ENCODE data around the gene PTGES3. TPM values are rescaled to one million over a fixed set of nuclear protein-coding genes. Genes with fewer than 3 reads are reported as not detected.
"Not testable (repeated sequence)": the region's sequence is repeated elsewhere in the genome, so short reads cannot be mapped to it uniquely, and the experiment has no call there.

PTGES3 gene
- total RNA-seq, 1 donor from 2014 or later = 54.1 TPM

GRCh38 chr12:56648023-56648422, 40.1 kb downstream of the PTGES3 start:
- DNase-seq = not testable (repeated sequence)

DNA sequence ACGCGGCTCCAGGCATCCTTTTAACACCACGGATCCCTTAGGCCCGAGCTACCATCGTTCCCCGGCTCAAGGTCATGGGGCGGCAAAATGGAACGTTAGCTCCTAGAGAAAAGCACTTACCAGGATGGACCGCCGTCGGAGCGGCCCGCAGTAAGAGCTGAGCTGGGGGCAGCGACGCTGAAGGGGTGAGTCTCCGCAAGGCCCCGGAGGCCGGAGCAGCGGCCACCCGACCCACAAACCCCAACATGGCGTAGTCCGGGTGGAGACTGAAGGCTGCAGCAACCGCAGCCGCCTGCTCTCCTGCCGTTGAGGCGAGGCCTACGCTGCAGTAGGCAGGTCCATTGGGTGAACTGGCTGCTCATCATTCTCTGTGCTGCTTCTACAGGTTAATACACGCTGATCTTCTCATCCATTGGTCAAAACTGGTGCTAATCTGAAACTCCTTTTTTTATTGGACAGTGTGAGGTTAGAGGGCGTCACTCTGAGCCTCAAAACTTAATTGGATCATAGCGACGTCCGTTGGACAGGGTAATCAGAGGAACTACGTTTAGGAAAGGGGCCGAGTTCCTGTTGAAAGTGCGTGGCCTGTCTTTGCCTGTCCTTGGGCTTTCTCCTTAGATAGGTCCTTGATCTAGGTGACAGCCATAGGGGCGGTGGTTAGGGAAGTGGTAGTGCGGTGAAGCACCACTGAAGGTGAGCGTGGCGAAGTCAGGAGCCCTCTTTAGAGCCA, 42.2 kb downstream of the PTGES3 start, which contains the start of gene ATP5F1B:
Gene ATP5F1B (minus strand): TSS at position 268 of the 730 bp plus-strand sequence. CDS start 21 bp downstream, at position 247.
- peak; percentile 100 for DNase-seq

- peak; percentile 43 for DNase-seq
These were observed 42.8 kb downstream of the PTGES3 start for GRCh38 chr12:56645201-56645716.

DNA sequence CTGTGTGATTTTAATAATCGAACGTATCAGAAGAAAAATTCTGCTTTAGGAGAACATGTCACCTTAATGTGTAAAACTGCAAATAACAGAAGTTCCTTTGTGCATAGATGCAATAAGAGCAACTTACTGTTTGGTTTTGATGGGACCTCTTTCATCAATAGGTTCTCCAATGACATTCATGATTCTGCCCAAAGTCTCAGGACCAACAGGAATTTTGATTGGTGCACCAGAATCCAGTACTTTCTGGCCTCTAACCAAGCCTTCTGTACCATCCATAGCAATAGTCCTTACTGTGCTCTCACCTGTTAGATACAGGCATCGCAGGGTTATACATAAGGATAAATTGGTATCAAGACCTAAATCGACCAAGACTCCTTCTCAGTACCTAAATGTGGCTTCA, 43.4 kb downstream of the PTGES3 start:
- DNase-seq = peak; percentile 15

- no peak for DNase-seq
These were observed 46.9 kb downstream of the PTGES3 start for GRCh38 chr12:56641219-56641618.

DNA sequence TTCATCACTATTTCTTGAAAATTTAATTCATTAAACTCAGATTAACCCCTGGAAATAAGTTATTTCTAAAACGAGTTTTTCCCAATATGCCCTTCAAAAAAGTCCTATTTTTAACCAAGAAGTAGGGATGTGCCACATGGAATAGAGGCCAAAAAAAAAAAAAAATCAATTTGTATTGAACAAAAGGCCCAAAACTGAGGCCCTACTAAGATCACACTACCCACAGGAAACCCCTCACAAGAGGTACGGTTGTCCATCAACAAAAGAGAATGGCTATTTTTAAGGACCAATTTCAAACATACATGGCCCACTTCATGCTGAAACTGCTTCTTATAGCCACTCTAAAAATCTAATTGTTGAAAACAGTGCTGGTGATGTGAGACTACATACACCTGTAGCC, 50.5 kb downstream of the PTGES3 start:
- no peak for DNase-seq

DNA sequence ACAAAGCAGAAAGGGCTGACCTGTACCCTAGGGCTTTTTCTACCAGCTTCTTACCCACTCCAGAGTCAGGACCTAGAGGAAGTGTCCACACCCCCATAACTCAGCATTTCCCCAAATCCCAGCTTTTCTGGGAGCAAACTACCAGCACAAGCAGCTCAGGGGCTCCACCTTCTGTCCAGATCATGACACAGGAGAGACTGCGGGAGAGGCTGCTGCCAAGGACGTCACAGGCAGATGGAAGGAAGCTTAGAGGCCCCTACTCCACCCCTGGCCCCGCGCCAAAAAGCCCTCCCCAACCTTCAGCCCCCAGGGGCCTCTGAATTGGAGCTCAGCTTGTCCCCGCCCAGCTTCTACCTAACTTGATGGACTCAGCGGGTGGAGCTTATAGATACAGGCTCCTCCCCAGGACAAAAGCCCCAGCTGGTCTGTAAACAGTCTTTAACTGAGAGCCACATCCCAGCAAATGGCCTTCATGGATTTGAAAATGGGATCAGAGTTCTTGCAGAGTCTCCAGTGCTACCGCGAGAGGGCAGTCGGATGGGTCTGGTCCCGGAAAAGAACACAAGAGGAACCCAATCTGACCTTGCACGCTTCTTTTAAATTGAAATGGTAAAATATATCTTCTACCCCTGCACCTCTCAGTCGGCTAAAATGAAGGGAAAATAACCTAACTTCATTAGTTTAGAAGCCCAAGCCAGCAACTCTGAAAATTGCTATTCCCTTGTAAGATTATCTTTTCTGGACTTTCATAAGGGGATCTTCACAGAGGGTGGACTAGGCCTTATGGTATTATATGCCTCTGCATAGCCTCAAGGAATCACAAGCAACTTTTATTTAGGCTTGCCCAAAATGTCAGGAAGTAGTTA, 51.2 kb downstream of the PTGES3 start:
- peak; percentile 99 for DNase-seq

- DNase-seq = peak; percentile 78
These were observed 52.0 kb downstream of the PTGES3 start for GRCh38 chr12:56635806-56636674.

- DNase-seq = peak; percentile 74
These were observed 53.0 kb downstream of the PTGES3 start for GRCh38 chr12:56634837-56635791.

DNA sequence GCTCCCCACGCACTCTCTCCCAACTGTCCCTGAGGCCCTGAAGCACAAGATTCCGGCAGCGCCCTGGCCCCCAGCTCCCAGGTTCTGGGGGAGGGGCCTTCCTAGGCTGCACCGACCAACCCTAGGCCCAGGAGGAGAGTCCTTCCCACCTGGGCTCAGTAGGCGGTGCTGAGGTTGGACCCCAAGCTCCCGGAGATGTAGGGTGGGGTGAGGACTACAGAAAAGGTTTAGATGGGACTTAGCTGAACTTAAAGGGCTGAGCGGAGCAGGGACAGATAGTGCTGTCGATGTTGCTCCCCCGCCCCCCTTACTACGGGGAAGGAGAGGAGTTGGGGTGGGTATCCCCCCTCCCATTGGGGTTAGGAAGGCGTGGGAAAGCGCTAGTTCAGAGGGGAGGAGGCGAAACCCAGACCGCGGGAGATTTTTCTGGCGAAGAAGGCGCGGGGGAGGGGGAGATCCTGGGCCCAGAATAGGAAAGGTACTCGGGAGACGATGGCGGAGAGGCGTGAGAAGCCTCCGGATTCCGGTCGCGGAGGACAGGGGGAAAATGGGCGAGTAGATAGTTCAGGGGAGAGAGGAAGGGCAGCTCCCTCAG, 53.7 kb downstream of the PTGES3 start:
- peak; percentile 29 for DNase-seq

GRCh38 chr12:56633468-56634241, 54.4 kb downstream of the PTGES3 start:
- no peak for DNase-seq

DNA sequence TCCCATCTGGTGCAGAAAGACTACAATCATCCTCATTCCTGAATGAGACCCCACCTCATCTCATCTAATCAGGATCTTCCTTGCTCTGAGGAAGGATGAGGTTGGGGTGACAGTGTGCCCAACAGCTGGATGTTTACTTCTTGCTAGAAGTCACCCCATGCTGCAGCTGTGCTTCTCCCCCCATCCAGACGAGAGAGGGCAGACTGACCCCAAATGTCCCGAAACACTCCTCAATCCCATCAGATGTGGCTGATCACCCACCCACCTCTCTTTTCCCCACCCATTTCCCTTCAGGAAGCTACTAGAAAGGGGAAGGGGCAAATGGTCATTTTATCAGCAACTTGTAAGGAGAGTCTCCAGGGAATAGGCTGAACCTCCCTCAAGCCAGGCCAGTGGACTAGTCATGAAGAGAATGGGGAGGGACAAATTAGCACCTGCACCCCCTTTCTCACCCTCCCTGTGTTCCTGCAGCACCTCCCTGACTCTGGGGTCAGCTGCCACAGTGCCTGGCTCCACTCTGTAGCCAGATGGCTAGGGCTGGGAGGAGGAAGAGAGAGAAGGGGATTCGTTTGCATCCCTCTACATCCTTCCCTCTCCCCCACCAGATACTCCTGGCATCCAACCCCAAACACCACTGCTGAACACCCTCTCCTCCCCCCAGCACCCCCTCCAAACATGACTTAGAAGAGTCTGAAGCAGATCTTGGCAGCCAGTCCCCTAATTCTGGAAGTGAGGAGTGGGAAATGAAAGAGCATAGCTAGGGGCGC, 55.2 kb downstream of the PTGES3 start:
- DNase-seq = peak; percentile 13

DNA sequence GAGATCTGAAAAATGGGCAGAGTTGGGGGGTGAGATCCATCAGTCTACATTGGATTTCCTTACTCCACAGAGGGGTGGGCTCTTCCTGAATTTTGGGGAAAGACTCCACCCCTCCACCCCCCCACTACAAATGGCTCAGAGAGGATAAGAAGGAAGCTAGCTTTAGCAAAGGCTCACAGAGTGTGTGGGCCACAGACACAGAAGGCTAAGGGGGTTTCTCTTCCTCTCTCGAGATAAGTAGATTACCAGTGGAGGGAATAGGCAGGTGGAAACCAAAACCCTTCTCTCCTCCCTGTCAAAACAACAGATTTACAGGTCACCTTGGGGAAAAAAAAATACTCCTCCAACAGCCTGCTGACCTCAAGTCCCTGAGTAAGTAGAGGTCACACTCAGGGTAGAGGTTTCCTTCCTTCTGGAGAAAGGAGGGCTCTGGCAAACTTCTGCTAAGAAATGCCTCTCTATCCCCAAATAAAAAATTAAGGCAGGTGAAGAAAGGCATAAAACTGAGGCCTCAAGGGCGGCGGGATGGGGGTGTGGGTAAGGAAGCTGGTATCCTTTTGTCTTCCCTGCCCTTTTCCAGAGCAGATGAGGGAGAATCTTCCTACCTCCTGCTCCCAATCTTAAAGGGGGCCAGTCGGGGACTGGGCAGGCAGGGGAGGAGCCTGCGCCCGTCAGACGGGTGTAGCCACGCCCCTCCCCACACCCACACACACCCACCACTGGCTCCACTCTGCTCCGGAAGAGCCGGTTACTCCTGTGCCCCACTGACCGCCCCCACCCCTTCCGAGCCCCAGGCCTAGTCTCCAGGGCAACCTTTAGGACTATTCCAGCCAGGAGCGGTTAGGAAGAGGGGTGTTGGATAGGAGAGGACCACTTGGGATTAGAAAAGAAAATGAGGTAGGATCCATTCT, 56.0 kb downstream of the PTGES3 start:
- peak; percentile 57 for DNase-seq

GRCh38 chr12:56630180-56630632, 57.9 kb downstream of the PTGES3 start, which contains the start of gene BAZ2A:
Gene BAZ2A (minus strand): TSS chr12:56630326. CDS start chr12:56617530, 12,796 bp downstream.
- DNase-seq = peak; percentile 89

- DNase-seq = peak; percentile 24
These were observed 58.5 kb downstream of the PTGES3 start for GRCh38 chr12:56629459-56630179.

GRCh38 chr12:56628671-56629458, 59.2 kb downstream of the PTGES3 start:
- peak; percentile 75 for DNase-seq
